NT2/D1 (cell line): Measurements from ENCODE around the gene PAXX.

Experiments used
- SUZ12 ChIP-seq: IDR thresholded peaks from 2 replicates; pipeline ENCODE4 v1.6.1; 2011; ENCODE audit not compliant: insufficient read length, insufficient read depth; ENCODE audit errors: extremely low read depth
- YY1 ChIP-seq: IDR thresholded peaks from 2 replicates; pipeline ENCODE4 v1.6.1; 2011; ENCODE audit not compliant: insufficient read length, insufficient read depth

- TF ChIP-seq SUZ12, result no peak
- TF ChIP-seq YY1, result no peak
These were observed 23.3 kb downstream of the PAXX start for GRCh38 chr9:137015540-137015930.
